Measurements from ENCODE around the gene EPAS1. TPM values are rescaled to one million over a fixed set of nuclear protein-coding genes. Genes with fewer than 3 reads are reported as not detected.

The EPAS1 gene
- total and polyA plus RNA-seq, 2 of the 13 experiments (the other 11 are each of a cell fraction or from before 2014, with no cell fraction given) = 47.1 to 182 TPM

- TF ChIP-seq HNF1A (IDR thresholded peaks at IDR 0.05; ENCODE audit: low read depth) (peak; percentile 40; the same call in 1 of the 2 replicates), HNF1A (CRISPR knock-in tag; IDR thresholded peaks at IDR 0.05; ENCODE audit: borderline replicate concordance) (peak; percentile 68; the same call in 1 of the 2 replicates), ARID5B (CRISPR knock-in tag; IDR thresholded peaks at IDR 0.05) (peak; percentile 98), FOXO4 (CRISPR knock-in tag; conservative IDR thresholded peaks at IDR 0.05) (no peak), ZNF713 (CRISPR knock-in tag; IDR thresholded peaks at IDR 0.05) (no peak), PCBP1 (IDR thresholded peaks at IDR 0.05; ENCODE audit: borderline replicate concordance, low read depth, low read length) (no peak), HOMEZ (CRISPR knock-in tag; IDR thresholded peaks at IDR 0.05; ENCODE audit: low read depth) (peak; percentile 93), ZNF280B (CRISPR knock-in tag; IDR thresholded peaks at IDR 0.05; ENCODE audit: borderline replicate concordance) (no peak), BORCS8-MEF2B (CRISPR knock-in tag; IDR thresholded peaks at IDR 0.05) (0 out of 2 replicates have a peak, but pooled peaks have one; percentile 39), PPARG (CRISPR knock-in tag; conservative IDR thresholded peaks at IDR 0.05) (peak; percentile 57), EZH2 (conservative IDR thresholded peaks at IDR 0.05; ENCODE audit: low read depth, low read length) (no peak), ZNF253 (CRISPR knock-in tag; IDR thresholded peaks at IDR 0.05; ENCODE audit: borderline replicate concordance) (no peak), ZNF75D (CRISPR knock-in tag; IDR thresholded peaks at IDR 0.05; ENCODE audit: borderline replicate concordance) (no peak), RAD21 (CRISPR knock-in tag; IDR thresholded peaks at IDR 0.05) (0 out of 2 replicates have a peak, but pooled peaks have one; percentile 27)
These were observed 29.2 kb downstream of the EPAS1 start (continued) for GRCh38 chr2:46326231-46326980.
